ENCODE measurements around the gene STXBP6.

- no peak for TF ChIP-seq USF1 (IDR thresholded peaks at IDR 0.05)
- no peak for TF ChIP-seq CEBPB (IDR thresholded peaks at IDR 0.05)
- no peak for TF ChIP-seq EP300 (IDR thresholded peaks at IDR 0.05; ENCODE audit: borderline replicate concordance)
- TF ChIP-seq TCF12 (IDR thresholded peaks at IDR 0.05; ENCODE audit: low read depth): no peak
- TF ChIP-seq REST (IDR thresholded peaks at IDR 0.05; ENCODE audit: low read depth): no peak
- TF ChIP-seq EGR1 (IDR thresholded peaks at IDR 0.05): no peak
- no peak for TF ChIP-seq TEAD4 (IDR thresholded peaks at IDR 0.05)
- TF ChIP-seq MAX (IDR thresholded peaks at IDR 0.05): no peak
- TF ChIP-seq TAF1 (IDR thresholded peaks at IDR 0.05; ENCODE audit: low read depth): no peak
- TF ChIP-seq CREB1 (IDR thresholded peaks at IDR 0.05; ENCODE audit: low read depth): no peak
These were observed 254.5 kb downstream of the STXBP6 start for GRCh38 chr14:24795406-24795805.

Measured in Ishikawa (cell line).